ENCODE data around the gene GRIN2A. TPM values are rescaled to one million over a fixed set of nuclear protein-coding genes. Genes with fewer than 3 reads are reported as not detected.

The GRIN2A gene
- total and polyA plus RNA-seq, 2 donors (not counting 3 experiments of a cell fraction or from before 2014, with no cell fraction given) = not detected

DNA sequence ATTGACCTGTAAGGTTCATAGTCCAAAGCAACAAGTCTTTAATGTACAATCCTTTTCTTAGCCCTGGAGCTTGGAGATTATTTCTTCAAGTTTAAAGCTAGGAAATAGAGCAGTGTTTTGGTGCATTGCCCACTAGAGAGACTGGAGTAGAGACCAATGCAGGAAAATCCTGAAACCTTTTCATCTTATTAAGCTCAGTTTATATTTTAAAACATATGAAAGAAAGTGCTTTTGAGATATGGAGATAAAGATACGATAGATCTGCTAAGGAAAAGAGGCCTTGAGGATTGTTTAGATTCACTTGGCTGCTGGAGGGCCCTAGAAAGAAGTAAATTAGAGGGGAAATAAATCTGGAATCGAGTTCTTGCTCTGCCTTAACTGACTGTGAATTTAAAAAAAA, 212.0 kb downstream of the GRIN2A start:
- no peak for FAIRE-seq
- Histone ChIP-seq H3K4me1 (ENCODE audit: control insufficient read depth, extremely low read depth, insufficient read depth, low read length) (no peaks in the 10 kb centered on the region), H3K9me3 (replicated peaks; ENCODE audit: control insufficient read depth, insufficient read depth, low read length) (no peaks in the 10 kb centered on the region), H3K79me2 (ENCODE audit: control insufficient read depth, insufficient read depth, low read length) (no peaks in the 10 kb centered on the region), H3K9ac (replicated peaks; ENCODE audit: extremely low read depth, insufficient read depth, low read length) (no peak overlapping the region), H3K27ac (ENCODE audit: insufficient read depth, low read depth, low read length) (no peak overlapping the region), H3K4me3 (replicated peaks in 1 of 3; ENCODE audit: insufficient read depth in 1 of 3, low read depth in 1 of 3, low read length in 3 of 3) (no peak overlapping the region), H3K36me3 (ENCODE audit: control insufficient read depth in 2 of 2, extremely low read depth in 1 of 2, insufficient read depth in 2 of 2, low read length in 2 of 2) (no peaks in the 10 kb centered on the region), H2AFZ (ENCODE audit: low read depth, low read length) (no peak overlapping the region), H4K20me1 (replicated peaks; ENCODE audit: control insufficient read depth, extremely low read depth, insufficient read depth, low read length) (no peaks in the 10 kb centered on the region), H3K9me1 (replicated peaks; ENCODE audit: control insufficient read depth, extremely low read depth, insufficient read depth, low read length) (no peaks in the 10 kb centered on the region), H3K4me2 (ENCODE audit: insufficient read depth, low read length) (no peak overlapping the region), H3K27me3 (ENCODE audit: control insufficient read depth in 2 of 2, insufficient read depth in 2 of 2, low read length in 2 of 2) (no peaks in the 10 kb centered on the region)
- ChIA-PET CTCF (no interaction called here), POLR2A (no interaction called here)
- intact Hi-C loops (cut with micrococcal nuclease) (no loop called here), dilution Hi-C loops (cut with MboI; ENCODE audit: extremely low pct_ligation_motif_present, low sequenced_read_pairs) (no loop called here)
- TF ChIP-seq, protein P1, sequence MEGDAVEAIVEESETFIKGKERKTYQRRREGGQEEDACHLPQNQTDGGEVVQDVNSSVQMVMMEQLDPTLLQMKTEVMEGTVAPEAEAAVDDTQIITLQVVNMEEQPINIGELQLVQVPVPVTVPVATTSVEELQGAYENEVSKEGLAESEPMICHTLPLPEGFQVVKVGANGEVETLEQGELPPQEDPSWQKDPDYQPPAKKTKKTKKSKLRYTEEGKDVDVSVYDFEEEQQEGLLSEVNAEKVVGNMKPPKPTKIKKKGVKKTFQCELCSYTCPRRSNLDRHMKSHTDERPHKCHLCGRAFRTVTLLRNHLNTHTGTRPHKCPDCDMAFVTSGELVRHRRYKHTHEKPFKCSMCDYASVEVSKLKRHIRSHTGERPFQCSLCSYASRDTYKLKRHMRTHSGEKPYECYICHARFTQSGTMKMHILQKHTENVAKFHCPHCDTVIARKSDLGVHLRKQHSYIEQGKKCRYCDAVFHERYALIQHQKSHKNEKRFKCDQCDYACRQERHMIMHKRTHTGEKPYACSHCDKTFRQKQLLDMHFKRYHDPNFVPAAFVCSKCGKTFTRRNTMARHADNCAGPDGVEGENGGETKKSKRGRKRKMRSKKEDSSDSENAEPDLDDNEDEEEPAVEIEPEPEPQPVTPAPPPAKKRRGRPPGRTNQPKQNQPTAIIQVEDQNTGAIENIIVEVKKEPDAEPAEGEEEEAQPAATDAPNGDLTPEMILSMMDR (IDR thresholded peaks at IDR 0.05; ENCODE audit: extremely low read depth in 1 of 2, insufficient read depth in 1 of 2, low read depth in 1 of 2, low read length in 2 of 2) = no peak
- BruUV-seq (replicated peaks) = no TSS peak
- no peak for DNase-seq (ENCODE audit: low read depth, low spot score)

DNA sequence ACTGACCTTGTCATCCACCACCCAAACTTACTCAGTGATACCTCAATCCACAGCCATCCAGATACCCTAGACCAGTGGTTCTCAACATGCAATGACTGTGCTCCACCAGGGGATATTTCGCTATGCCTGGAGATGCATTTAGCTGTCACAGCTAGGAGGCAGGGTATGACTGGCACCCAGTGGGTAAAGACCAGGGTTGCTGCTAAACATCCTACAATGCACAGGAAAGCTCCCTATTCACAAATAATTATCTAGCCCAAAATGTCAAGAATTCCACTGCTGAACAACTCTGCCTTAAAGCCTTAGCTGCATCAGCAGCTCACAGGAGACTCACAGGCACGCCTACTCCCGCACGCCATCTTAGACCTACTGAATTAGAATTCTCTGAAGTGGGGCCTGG, 212.6 kb downstream of the GRIN2A start:
- no peak for TF ChIP-seq MYC (IDR thresholded peaks at IDR 0.05; ENCODE audit: low read depth, low read length)
- no peak for TF ChIP-seq POLR2A (IDR thresholded peaks at IDR 0.05; ENCODE audit: low read depth, low read length)
- TF ChIP-seq, protein P2, sequence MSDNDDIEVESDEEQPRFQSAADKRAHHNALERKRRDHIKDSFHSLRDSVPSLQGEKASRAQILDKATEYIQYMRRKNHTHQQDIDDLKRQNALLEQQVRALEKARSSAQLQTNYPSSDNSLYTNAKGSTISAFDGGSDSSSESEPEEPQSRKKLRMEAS (IDR thresholded peaks at IDR 0.05; ENCODE audit: insufficient read depth, insufficient read length) = no peak
- TF ChIP-seq, protein P1 (IDR thresholded peaks at IDR 0.05; ENCODE audit: extremely low read depth in 1 of 2, insufficient read depth in 1 of 2, low read depth in 1 of 2, low read length in 2 of 2) = no peak
- no peak for TF ChIP-seq JUN (IDR thresholded peaks at IDR 0.05; ENCODE audit: borderline replicate concordance, insufficient read depth, insufficient read length, low read depth)
- no peak for TF ChIP-seq POLR2AphosphoS5 (IDR thresholded peaks at IDR 0.05; ENCODE audit: insufficient read depth, low read depth, low read length)
- TF ChIP-seq GATA2 (IDR thresholded peaks at IDR 0.05; ENCODE audit: insufficient read depth, insufficient read length, low read depth, low read length) = no peak
- intact Hi-C loops (cut with micrococcal nuclease) = no loop called here
- no peak overlapping the region for H3K9ac ChIP-seq (replicated peaks; ENCODE audit: extremely low read depth, insufficient read depth, low read length)
- no peaks in the 10 kb centered on the region for H3K4me1 ChIP-seq (ENCODE audit: control insufficient read depth, extremely low read depth, insufficient read depth, low read length)
- no peak overlapping the region for H3K4me3 ChIP-seq (replicated peaks in 1 of 3; ENCODE audit: insufficient read depth in 1 of 3, low read depth in 1 of 3, low read length in 3 of 3)
- CTCF ChIA-PET = no interaction called here
- H2AFZ ChIP-seq (ENCODE audit: low read depth, low read length) = no peak overlapping the region
- no peaks in the 10 kb centered on the region for H3K27me3 ChIP-seq (ENCODE audit: control insufficient read depth in 2 of 2, insufficient read depth in 2 of 2, low read length in 2 of 2)
- H3K79me2 ChIP-seq (ENCODE audit: control insufficient read depth, insufficient read depth, low read length) = no peaks in the 10 kb centered on the region
- H3K9me1 ChIP-seq (replicated peaks; ENCODE audit: control insufficient read depth, extremely low read depth, insufficient read depth, low read length) = no peaks in the 10 kb centered on the region
- DNase-seq (ENCODE audit: low read depth, low spot score) (no peak), FAIRE-seq (no peak)
- dilution Hi-C loops (cut with MboI; ENCODE audit: extremely low pct_ligation_motif_present, low sequenced_read_pairs) = no loop called here
- no peaks in the 10 kb centered on the region for H3K36me3 ChIP-seq (ENCODE audit: control insufficient read depth in 2 of 2, extremely low read depth in 1 of 2, insufficient read depth in 2 of 2, low read length in 2 of 2)
- POLR2A ChIA-PET = no interaction called here
- H3K9me3 ChIP-seq (replicated peaks; ENCODE audit: control insufficient read depth, insufficient read depth, low read length) = no peaks in the 10 kb centered on the region
- no peaks in the 10 kb centered on the region for H4K20me1 ChIP-seq (replicated peaks; ENCODE audit: control insufficient read depth, extremely low read depth, insufficient read depth, low read length)
- no TSS peak for BruUV-seq (replicated peaks)
- no peak overlapping the region for H3K4me2 ChIP-seq (ENCODE audit: insufficient read depth, low read length)
- H3K27ac ChIP-seq (ENCODE audit: insufficient read depth, low read depth, low read length) = no peak overlapping the region
